NCI-H2107 treated with DMSO at 0.1 percent for 48 hours (cell line): ENCODE measurements around the gene GARIN6.
"Not testable (repeated sequence)": the region's sequence is repeated elsewhere in the genome, so short reads cannot be mapped to it uniquely, and the experiment has no call there.

Experiments used
- DNase-seq: peaks from one replicate; lab custom pipeline; 2025; ENCODE audit not compliant: unreplicated experiment; lab: John Stamatoyannopoulos, UW

The GARIN6 gene

DNA sequence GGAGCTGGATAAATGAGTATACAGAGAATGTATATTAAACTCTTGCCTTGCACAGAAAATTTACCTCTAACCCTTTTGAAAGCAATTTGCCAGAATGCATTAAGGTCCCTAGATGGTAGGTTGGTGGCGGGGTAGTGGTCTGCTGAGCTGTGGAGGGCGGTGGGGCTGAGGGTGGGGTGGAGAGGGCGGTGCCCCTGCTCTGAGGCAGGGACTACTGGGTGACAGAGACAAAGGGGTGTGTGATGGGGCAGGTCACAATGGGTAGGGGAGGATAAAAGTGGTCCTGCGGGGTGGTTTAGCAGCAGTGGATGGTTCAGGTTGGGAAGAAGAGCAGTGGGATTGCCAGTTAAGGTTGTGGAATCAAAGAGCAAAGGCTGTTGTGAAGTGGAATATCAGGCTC, at the start of gene GARIN6:
GARIN6 (plus strand) TSS at position 301 of the 400 bp plus-strand sequence. CDS start 422 bp downstream, outside the sequence.
- DNase-seq = no peak

- DNase-seq = no peak
These were observed 48.8 kb upstream of the GARIN6 start for GRCh38 chr12:99598785-99599184.

GRCh38 chr12:99600388-99600787, 47.2 kb upstream of the GARIN6 start:
- DNase-seq = no peak

DNA sequence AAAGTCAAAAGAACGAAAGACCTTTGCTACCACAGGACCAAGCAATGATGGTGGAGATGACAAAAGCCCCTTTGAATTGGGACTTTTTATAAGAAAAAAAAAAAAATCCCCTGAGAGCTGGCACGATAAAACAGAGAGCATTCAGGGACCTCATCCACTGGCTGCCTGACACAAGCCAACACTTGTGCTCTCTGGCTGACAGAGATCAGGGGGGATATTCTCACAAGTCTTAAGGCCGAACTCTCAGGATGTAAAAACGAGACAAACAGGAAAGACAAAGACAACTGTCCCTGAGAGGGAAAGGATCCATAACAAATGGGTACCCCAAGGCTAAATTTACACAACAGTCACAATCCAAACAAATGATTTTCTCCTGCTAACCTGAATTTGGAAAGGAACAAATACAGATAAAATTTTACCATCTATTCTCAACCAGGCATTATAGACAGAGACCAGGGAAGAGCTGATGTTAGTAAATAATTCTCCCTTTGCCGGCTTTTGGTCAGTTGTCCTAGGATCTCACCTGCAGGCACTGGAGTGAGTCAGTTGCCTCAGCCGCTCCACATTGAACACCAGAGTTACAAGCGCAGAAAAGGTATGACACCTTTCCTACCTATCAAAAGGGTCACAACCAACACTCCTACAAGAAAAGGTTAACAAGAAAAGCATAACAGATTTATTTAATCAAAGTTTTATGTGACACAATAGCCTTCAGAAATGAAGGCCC, 37.9 kb upstream of the GARIN6 start:
- no peak for DNase-seq

DNA sequence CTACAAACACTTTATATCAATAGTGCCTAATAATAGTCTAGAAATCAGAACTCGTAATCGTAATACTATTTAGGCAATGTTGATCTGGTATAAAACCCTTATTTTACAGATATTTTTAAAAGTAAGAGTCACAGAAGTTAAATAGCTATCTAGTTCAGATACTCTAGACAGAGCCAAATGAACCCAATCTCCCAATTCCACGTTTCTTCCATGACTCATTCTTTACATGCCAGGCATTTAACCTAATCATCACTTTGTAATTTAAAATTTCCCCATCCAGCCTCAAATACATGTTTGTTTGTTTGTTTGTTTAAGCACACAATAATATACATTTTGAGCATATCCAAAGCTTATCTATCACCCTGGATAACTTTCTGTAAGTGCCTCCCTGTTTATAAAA, 36.4 kb upstream of the GARIN6 start:
- no peak for DNase-seq

GRCh38 chr12:99611599-99611998, 36.0 kb upstream of the GARIN6 start:
- DNase-seq = no peak

GRCh38 chr12:99618657-99619056, 28.9 kb upstream of the GARIN6 start:
- DNase-seq = no peak

GRCh38 chr12:99619389-99620158, 28.0 kb upstream of the GARIN6 start:
- DNase-seq = peak; percentile 15

DNA sequence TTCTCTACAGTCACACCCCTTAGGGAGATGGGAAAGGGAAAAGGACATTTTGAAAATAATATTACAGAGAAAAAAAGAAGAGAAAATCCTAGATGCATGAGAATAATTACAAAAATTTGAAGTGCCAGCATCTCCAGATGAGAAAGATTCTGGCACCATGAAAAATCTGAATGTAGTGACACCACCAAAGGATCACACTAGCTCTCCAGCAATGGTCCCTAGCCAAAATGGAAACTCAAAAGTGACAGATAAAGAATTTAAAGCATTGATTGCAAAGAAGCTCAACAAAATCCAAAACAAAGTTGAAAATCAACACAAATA, 27.4 kb upstream of the GARIN6 start:
- no peak for DNase-seq

DNA sequence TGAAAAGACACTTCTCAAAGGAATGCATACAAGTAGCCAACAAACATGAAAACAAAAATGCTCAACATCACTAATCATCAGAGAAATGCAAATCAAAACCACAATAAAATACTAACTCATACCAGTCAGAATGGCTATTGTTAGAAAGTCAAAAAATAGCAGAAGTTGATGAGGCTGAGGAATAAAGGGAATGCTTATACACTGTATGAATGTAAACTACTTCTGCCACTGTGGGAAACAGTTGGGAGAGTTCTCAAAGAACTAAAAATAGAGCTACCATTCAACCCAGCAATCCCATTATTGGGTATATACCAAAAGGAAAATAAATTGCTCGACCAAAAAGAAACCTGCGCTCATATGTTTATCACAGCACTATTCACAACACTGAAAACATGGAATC, 23.0 kb upstream of the GARIN6 start:
- not testable (repeated sequence) for DNase-seq

- DNase-seq = no peak
These were observed 20.1 kb upstream of the GARIN6 start for GRCh38 chr12:99627459-99627858.

DNA sequence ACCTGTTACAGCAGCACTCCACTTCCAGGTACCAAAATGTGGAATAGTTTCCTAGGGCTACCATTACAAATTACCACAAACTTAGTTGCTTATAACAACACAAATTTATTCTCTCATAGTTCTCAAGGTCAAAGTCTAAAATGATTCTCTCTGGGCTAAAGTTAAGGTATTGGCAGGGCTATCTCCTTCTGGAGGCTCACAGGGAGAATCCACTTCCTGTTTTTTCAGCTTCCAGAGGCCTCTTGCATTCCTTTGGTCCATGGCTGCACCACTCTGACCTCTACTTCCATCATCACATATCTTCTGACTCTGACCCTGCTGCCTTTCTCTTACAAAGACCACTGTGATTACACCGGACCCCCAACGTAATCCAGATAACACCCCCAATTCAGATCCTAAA, 2.9 kb upstream of the GARIN6 start:
- DNase-seq = no peak

GRCh38 chr12:99648183-99648582, 630 bp downstream of the GARIN6 start:
- no peak for DNase-seq

GRCh38 chr12:99649551-99649950, 2.0 kb downstream of the GARIN6 start:
- DNase-seq = no peak

DNA sequence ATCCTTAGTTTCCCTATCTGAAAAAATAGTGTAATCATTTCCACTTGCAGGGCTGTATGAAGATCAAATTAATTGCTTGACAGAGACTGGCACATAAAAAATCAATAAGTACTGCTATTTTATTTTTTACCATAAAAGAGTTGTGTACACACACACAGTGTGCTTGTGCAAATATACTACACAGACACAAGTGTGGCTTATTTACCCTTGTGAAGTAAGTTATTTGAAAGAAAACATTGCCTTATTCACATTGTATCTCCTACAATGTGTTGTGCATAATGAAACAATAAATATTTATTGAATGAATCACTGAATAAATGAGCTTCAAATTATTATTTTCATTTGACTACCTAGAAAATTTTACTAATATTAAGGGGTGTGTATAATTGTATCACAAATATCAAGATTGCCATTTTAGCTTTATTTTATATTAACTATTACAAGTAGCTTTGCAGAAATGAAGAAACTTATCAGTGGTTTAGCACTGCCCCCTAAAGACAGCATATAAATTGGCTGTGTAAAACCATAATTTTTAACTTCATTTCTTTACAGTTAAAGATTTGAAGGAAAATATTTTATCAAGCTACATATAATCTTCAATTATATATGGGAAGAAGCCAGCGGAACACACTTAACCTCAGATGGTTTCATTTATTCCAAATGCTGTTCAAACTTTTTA, 11.3 kb downstream of the GARIN6 start:
- no peak for DNase-seq

DNA sequence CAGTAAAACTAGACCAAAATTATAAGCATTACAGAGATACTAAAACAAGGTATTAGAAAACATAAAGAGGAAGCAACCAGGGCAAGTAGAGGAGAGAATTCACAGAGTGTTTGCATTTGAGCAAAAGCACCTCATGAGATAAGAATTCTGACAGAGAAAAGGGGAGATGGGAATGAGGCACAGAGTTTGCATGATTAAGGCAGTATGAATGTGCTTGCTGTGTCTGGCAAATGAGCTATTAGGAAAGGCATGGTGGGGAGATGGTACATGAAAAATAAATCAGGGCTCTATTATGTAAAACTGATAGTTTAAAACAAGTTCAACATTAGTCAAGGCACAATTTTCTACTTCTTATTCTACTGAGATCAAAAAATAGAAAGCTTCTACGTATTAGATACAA, 23.1 kb downstream of the GARIN6 start:
- no peak for DNase-seq

DNA sequence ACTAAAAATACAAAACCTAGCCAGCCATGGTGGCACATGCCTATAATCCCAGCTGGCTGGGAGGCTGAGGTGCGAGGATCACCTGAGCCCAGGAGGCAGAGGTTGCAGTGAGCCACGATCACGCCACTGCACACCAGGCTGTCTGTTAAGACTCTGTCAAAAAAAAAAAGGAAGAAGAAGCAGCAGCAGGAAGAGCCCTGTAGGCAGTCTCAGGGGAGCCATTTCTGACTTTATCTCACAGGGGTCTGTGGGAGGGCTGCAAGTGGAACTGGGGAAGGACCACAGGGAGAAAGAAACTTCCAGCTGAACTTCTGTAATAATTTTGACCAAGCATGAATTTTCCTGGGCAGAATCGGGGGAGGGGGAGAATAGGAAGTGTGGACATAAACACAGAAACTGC, 32.7 kb downstream of the GARIN6 start:
- DNase-seq = no peak

DNA sequence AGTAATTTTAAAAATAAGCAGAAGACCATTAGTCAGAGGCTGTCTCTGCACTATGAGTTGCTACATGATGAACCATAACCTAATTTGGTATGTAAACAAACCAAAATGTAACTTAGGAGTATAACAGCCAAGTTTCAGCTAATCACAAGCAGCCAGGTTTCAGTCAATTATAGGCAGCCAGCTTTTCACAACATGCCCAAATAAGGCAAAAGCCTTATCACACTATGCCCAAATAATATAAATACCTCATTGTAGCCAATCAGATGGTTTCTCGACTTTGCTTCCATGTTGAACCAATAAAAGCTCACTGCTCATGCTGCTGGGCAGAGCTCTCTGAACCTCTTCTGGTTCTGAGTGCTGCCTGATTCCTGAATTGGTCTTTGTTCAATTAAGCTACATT, 38.6 kb downstream of the GARIN6 start:
- DNase-seq = no peak

- DNase-seq = no peak
These were observed 47.5 kb downstream of the GARIN6 start for GRCh38 chr12:99695050-99695449.
